A549 treated with CpdA at 1 μM for 4 hours (cell line): ENCODE results near the gene RBMY1J. TPM values are rescaled to one million over a fixed set of nuclear protein-coding genes. Genes with fewer than 3 reads are reported as not detected.

Experiments
- total RNA-seq: library from RNA; stranded (reverse); fragments of 200-300 nt; extraction: Qiagen RNA extraction; gene quantifications from 5 replicates; pipeline ENCODE4 v1.2.3, GENCODE V29; 2022; ENCODE audit warnings: low read depth

Gene RBMY1J
- total RNA-seq: not detected in 5 replicates

GRCh38 chrY:22403110-22403509 lies at the start of gene RBMY1J:
TSS of gene RBMY1J (plus strand) at chrY:22403410. CDS start at chrY:22405448, 2,038 bp downstream.

Other genes starting within 250 kb of the RBMY1J start
- gene RBMY1F, start 220.5 kb upstream of the RBMY1J start, total RNA-seq: not detected in 5 replicates